RWPE2 (cell line): Measurements from ENCODE around the gene BEST1.

Source experiments
- ATAC-seq: fragments of 200-7000 bp; cut with Tn5 transposase; 3 replicates; pipeline ENCODE4 v1.9.1; 2021; ENCODE audit warnings: low read depth
- DNase-seq: peaks from one replicate; pipeline ENCODE4 v3.0.0-alpha.2; 2020; ENCODE audit warnings: low spot score
- H3K27ac ChIP-seq: fragments of 450-650 bp; 2 replicates; pipeline ENCODE4 v1.5.1; 2017; ENCODE audit warnings: mild to moderate bottlenecking; ENCODE audit not compliant: poor library complexity, severe bottlenecking
- H3K27me3 ChIP-seq: fragments of 250-450 bp; sonication (Bioruptor Pico); 2 replicates; pipeline ENCODE4 v1.5.1; 2021; ENCODE audit warnings: mild to moderate bottlenecking, moderate library complexity; ENCODE audit not compliant: insufficient read depth, poor library complexity, severe bottlenecking
- H3K36me3 ChIP-seq: fragments of 250-450 bp; sonication (Bioruptor Pico); 2 replicates; pipeline ENCODE4 v1.5.1; 2020; ENCODE audit warnings: low read depth, mild to moderate bottlenecking, moderate library complexity
- H3K4me1 ChIP-seq: fragments of 250-450 bp; sonication (Bioruptor Pico); 2 replicates; pipeline ENCODE4 v1.5.1; 2021; ENCODE audit warnings: mild to moderate bottlenecking, moderate library complexity; ENCODE audit not compliant: insufficient read depth, poor library complexity, severe bottlenecking
- H3K4me3 ChIP-seq: fragments of 250-450 bp; sonication (Bioruptor Pico); 2 replicates; pipeline ENCODE4 v1.5.1; 2021; ENCODE audit warnings: mild to moderate bottlenecking, moderate library complexity; ENCODE audit not compliant: severe bottlenecking
- H3K9me3 ChIP-seq: fragments of 250-450 bp; sonication (Bioruptor Pico); 2 replicates; pipeline ENCODE4 v1.5.1; 2021; ENCODE audit warnings: mild to moderate bottlenecking, moderate library complexity; ENCODE audit not compliant: severe bottlenecking
- CTCF ChIP-seq: fragments of 450-650 bp; IDR thresholded peaks from one replicate; pipeline ENCODE4 v1.5.1; 2017; ENCODE audit warnings: mild to moderate bottlenecking, moderate library complexity; ENCODE audit not compliant: poor library complexity, severe bottlenecking

The BEST1 gene

GRCh38 chr11:61972672-61973475, 22.7 kb downstream of the BEST1 start:
- Histone ChIP-seq H3K27me3 (no peaks in the 10 kb centered on the region), H3K27ac (peak overlapping the region; percentile 97), H3K9me3 (no peaks in the 10 kb centered on the region), H3K4me1 (peaks cover 57% of the 10 kb centered on the region), H3K36me3 (no peaks in the 10 kb centered on the region), H3K4me3 (no peak overlapping the region)
- no peak for TF ChIP-seq CTCF
- DNase-seq = no peak
- peak; percentile 20 for ATAC-seq

- no peak for TF ChIP-seq CTCF
- Histone ChIP-seq H3K9me3 (no peaks in the 10 kb centered on the region), H3K27ac (peak overlapping the region; percentile 97), H3K4me3 (no peak overlapping the region), H3K27me3 (no peaks in the 10 kb centered on the region), H3K36me3 (no peaks in the 10 kb centered on the region), H3K4me1 (peaks cover 55% of the 10 kb centered on the region)
- no peak for DNase-seq
- peak; percentile 60 for ATAC-seq
These were observed 23.5 kb downstream of the BEST1 start for GRCh38 chr11:61973476-61974162.

GRCh38 chr11:61974766-61975631, 24.8 kb downstream of the BEST1 start:
- no peak for DNase-seq
- Histone ChIP-seq H3K4me1 (peaks cover 42% of the 10 kb centered on the region), H3K27ac (peak overlapping the region; percentile 14), H3K27me3 (no peaks in the 10 kb centered on the region), H3K9me3 (no peaks in the 10 kb centered on the region), H3K4me3 (no peak overlapping the region), H3K36me3 (no peaks in the 10 kb centered on the region)
- TF ChIP-seq CTCF = no peak
- no peak for ATAC-seq

- Histone ChIP-seq H3K4me3 (no peak overlapping the region), H3K27me3 (no peaks in the 10 kb centered on the region), H3K9me3 (no peaks in the 10 kb centered on the region), H3K4me1 (peaks cover 33% of the 10 kb centered on the region), H3K27ac (peak overlapping the region; percentile 14), H3K36me3 (no peaks in the 10 kb centered on the region)
- ATAC-seq (no peak), DNase-seq (no peak)
- TF ChIP-seq CTCF = no peak
These were observed 25.7 kb downstream of the BEST1 start for GRCh38 chr11:61975638-61976419.
